Smooth muscle cell (in vitro differentiated cells): Measurements from ENCODE around the gene CDH13. TPM values are rescaled to one million over a fixed set of nuclear protein-coding genes. Genes with fewer than 3 reads are reported as not detected.

Source experiments
- DNase-seq: peaks from one replicate; lab custom pipeline; 2025; ENCODE audit not compliant: unreplicated experiment; lab: John Stamatoyannopoulos, UW
- H2AFZ ChIP-seq: fragments of 200-600 bp; sonication (generic); 2 replicates; pipeline ENCODE4 v1.6.0; 2016; ENCODE audit warnings: antibody characterized with exemption, low read depth, mild to moderate bottlenecking
- H3F3A ChIP-seq: fragments of 200-600 bp; sonication (generic); 2 replicates; pipeline ENCODE4 v1.6.0; 2017; ENCODE audit warnings: antibody characterized with exemption, low read depth
- H3K27ac ChIP-seq: fragments of 200-600 bp; sonication (generic); 2 replicates; pipeline ENCODE4 v1.5.1; 2016; ENCODE audit warnings: low read depth, mild to moderate bottlenecking
- H3K27me3 ChIP-seq: fragments of 200-600 bp; sonication (generic); 2 replicates; pipeline ENCODE4 v1.6.1; 2016; ENCODE audit warnings: low read depth, mild to moderate bottlenecking
- H3K36me3 ChIP-seq: fragments of 200-600 bp; sonication (generic); 2 replicates; pipeline ENCODE4 v1.5.1; 2016; ENCODE audit warnings: low read depth
- H3K4me1 ChIP-seq: fragments of 200-600 bp; sonication (generic); 2 replicates; pipeline ENCODE4 v1.5.1; 2016; ENCODE audit warnings: low read depth
- H3K4me2 ChIP-seq: fragments of 200-600 bp; sonication (generic); 2 replicates; pipeline ENCODE4 v1.6.0; 2016; ENCODE audit warnings: mild to moderate bottlenecking
- H3K4me3 ChIP-seq: fragments of 200-600 bp; sonication (generic); 2 replicates; pipeline ENCODE4 v1.5.1; 2016; ENCODE audit warnings: mild to moderate bottlenecking
- H3K79me2 ChIP-seq: fragments of 200-600 bp; sonication (generic); 2 replicates; pipeline ENCODE4 v1.6.0; 2016; ENCODE audit warnings: low read depth, mild to moderate bottlenecking
- H3K9ac ChIP-seq: fragments of 200-600 bp; sonication (generic); 2 replicates; pipeline ENCODE4 v1.6.0; 2016; ENCODE audit warnings: low read depth
- H3K9me3 ChIP-seq: fragments of 200-600 bp; sonication (generic); replicated peaks from 2 replicates; pipeline ENCODE4 v1.5.1; 2016; ENCODE audit warnings: low read depth
- H4K20me1 ChIP-seq: fragments of 200-600 bp; sonication (generic); 2 replicates; pipeline ENCODE4 v1.6.0; 2016; ENCODE audit warnings: low read depth
- WGBS: methylation state at CpG from one replicate; pipeline ENCODE4 v1.1.7; 2016; ENCODE audit warnings: low lambda C conversion rate; 5-methylcytosine and 5-hydroxymethylcytosine counted together
- polyA plus RNA-seq: library from polyadenylated mRNA; unstranded; fragments of >200 nt; fragmentation: Nextera tagmentation; extraction: Ambion mirVana; gene quantifications from 2 replicates; pipeline ENCODE4 v1.2.1, GENCODE V29; 2016
- total RNA-seq: library from RNA; depleted of rRNA; stranded (reverse); fragments of >200 nt; gene quantifications from 2 replicates; pipeline ENCODE4 v1.2.3, GENCODE V29; 2014
- TF ChIP-seq, protein P1 (sequence below): fragments of 200-600 bp; sonication (generic); IDR thresholded peaks from 2 replicates; pipeline ENCODE4 v1.5.1; 2017; ENCODE audit warnings: borderline replicate concordance, mild to moderate bottlenecking, antibody characterized with exemption; ENCODE audit not compliant: insufficient read depth, poor library complexity, severe bottlenecking

CDH13 gene
- total and polyA plus RNA-seq, 2 experiments from 2014 or later = 12.1 to 32.2 TPM

DNA sequence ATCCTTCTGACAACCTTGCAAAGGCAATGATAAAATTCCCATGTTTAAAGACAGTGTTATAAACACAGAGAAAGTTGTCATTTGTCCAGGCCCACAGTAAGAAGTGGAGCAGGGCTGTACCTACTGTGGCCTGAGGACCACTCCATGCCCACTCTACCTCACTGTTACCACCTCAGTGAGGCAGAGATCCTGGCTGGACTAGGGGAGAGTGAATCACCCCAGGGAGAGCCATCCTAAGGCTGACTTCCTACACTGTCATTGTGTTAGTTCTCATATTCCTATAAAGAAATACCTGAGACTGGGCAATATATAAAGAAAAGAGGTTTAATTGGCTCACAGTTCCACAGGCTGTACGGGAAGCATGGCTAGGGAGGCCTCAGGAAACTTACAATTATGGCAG, 952.3 kb downstream of the CDH13 start:
- Histone ChIP-seq H3K9me3 (no peaks in the 10 kb centered on the region), H3K27ac (no peak overlapping the region), H4K20me1 (no peaks in the 10 kb centered on the region), H3F3A (no peaks in the 10 kb centered on the region), H3K4me1 (no peaks in the 10 kb centered on the region), H3K27me3 (no peaks in the 10 kb centered on the region), H3K9ac (no peak overlapping the region), H2AFZ (no peak overlapping the region), H3K36me3 (no peaks in the 10 kb centered on the region), H3K4me2 (no peak overlapping the region), H3K79me2 (no peaks in the 10 kb centered on the region), H3K4me3 (no peak overlapping the region)
- TF ChIP-seq, protein P1, sequence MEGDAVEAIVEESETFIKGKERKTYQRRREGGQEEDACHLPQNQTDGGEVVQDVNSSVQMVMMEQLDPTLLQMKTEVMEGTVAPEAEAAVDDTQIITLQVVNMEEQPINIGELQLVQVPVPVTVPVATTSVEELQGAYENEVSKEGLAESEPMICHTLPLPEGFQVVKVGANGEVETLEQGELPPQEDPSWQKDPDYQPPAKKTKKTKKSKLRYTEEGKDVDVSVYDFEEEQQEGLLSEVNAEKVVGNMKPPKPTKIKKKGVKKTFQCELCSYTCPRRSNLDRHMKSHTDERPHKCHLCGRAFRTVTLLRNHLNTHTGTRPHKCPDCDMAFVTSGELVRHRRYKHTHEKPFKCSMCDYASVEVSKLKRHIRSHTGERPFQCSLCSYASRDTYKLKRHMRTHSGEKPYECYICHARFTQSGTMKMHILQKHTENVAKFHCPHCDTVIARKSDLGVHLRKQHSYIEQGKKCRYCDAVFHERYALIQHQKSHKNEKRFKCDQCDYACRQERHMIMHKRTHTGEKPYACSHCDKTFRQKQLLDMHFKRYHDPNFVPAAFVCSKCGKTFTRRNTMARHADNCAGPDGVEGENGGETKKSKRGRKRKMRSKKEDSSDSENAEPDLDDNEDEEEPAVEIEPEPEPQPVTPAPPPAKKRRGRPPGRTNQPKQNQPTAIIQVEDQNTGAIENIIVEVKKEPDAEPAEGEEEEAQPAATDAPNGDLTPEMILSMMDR = no peak
- WGBS = 88% methylated on average over 1 of the region's 1 CpG
- no peak for DNase-seq

DNA sequence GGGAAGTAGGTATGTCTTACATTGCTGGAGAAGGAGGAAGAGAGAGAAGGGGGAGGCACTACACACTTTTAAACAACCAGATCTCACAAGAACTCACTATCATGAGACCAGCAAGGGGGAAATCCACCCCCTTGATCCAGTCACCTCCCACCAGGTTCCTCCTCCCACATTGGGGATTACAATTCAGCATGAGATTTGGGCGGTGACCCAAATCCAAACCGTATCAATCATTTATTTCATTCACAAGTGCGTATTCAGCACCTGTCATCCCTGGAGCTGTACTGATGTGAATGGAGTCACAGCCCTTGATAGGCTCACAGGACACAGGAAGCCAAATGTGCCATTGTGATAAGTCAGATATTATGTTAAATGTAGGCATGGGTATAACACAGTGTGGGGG, 952.7 kb downstream of the CDH13 start:
- 59% methylated on average over 3 of the region's 3 CpGs for WGBS
- Histone ChIP-seq H3K27ac (no peak overlapping the region), H2AFZ (no peak overlapping the region), H3K27me3 (no peaks in the 10 kb centered on the region), H4K20me1 (no peaks in the 10 kb centered on the region), H3K4me3 (no peak overlapping the region), H3K79me2 (no peaks in the 10 kb centered on the region), H3K4me2 (no peak overlapping the region), H3F3A (no peaks in the 10 kb centered on the region), H3K9me3 (no peaks in the 10 kb centered on the region), H3K4me1 (no peaks in the 10 kb centered on the region), H3K36me3 (no peaks in the 10 kb centered on the region), H3K9ac (no peak overlapping the region)
- TF ChIP-seq, protein P1 = no peak
- DNase-seq = no peak

DNA sequence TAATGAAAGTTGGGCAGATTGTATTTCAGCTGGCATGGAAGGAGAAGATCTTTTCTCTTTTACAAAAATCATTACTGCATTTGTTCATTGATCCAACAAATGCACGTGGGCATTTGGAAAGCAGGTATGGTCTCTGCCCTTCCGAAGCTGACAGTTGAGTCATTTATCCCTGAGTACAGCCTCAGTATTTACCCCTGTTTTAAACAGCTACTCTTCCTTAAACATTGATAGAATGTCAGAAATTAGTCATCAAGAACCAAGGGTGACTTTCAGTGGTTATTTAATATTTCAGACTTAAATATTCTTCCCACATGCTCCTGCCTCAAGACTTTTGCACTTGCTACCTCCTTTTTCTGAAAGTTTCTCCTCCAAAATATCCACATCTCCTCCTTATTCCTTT, 954.3 kb downstream of the CDH13 start:
- H3K27ac ChIP-seq = no peak overlapping the region
- DNase-seq = no peak
- no peak overlapping the region for H3K4me3 ChIP-seq
- H3K4me2 ChIP-seq = no peak overlapping the region
- H3K9ac ChIP-seq = no peak overlapping the region
- TF ChIP-seq, protein P1 = no peak
- WGBS = 82% methylated on average over 2 of the region's 2 CpGs
- no peak overlapping the region for H2AFZ ChIP-seq
- peaks cover under 1% of the 10 kb centered on the region for H3K4me1 ChIP-seq
- no peaks in the 10 kb centered on the region for H3F3A ChIP-seq
- no peaks in the 10 kb centered on the region for H3K79me2 ChIP-seq
- H4K20me1 ChIP-seq = no peaks in the 10 kb centered on the region
- no peaks in the 10 kb centered on the region for H3K27me3 ChIP-seq
- no peaks in the 10 kb centered on the region for H3K9me3 ChIP-seq
- no peaks in the 10 kb centered on the region for H3K36me3 ChIP-seq

DNA sequence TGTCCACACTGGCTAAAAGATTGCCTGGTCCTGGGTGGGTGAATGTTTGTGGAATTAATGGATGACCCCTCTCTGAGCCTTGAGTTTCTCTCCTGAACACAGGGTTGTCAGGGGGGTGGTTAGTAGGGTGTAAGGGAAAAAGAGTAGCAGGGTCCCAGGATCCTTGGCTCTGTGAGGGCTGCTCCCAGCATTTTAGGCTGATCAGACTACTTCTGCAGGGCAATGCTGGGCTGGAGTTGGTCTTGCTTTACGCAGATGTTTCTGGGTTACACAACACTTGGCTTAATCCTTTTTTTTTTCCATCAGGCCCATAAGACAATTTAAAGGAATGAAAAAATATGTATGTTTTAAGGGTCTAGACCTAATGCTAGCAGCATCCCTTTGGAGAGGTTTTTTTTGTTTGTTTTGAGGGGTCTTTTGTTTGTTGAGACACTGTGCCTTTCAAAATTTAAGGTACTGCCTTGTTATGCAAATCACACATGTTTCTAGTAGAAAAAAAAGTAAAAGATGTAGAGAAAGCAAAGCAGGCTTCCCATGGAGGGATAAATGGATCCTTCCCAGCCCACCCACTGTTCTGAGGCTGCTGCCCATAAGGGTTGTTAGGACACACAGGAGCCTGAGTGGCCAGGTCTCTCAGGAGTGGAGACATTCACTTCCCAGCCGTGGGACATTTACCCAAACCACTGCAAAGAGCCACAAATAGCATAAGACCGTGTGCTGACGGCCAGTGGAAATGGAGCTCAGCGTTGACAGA, 955.4 kb downstream of the CDH13 start:
- TF ChIP-seq, protein P1 = no peak
- no peak for DNase-seq
- H3K9ac ChIP-seq = no peak overlapping the region

More for the DNA sequence above, 955.4 kb downstream of the CDH13 start:
- Histone ChIP-seq H3K4me1 (peaks cover 4% of the 10 kb centered on the region), H3K9me3 (no peaks in the 10 kb centered on the region), H3K27me3 (no peaks in the 10 kb centered on the region), H3K4me3 (no peak overlapping the region), H3K36me3 (no peaks in the 10 kb centered on the region), H2AFZ (no peak overlapping the region), H4K20me1 (no peaks in the 10 kb centered on the region), H3K27ac (no peak overlapping the region), H3F3A (no peaks in the 10 kb centered on the region), H3K79me2 (no peaks in the 10 kb centered on the region), H3K4me2 (no peak overlapping the region)
- 84% methylated on average over 5 of the region's 5 CpGs for WGBS
